ENCODE data around the gene ATP11B. TPM values are rescaled to one million over a fixed set of nuclear protein-coding genes. Genes with fewer than 3 reads are reported as not detected.

The ATP11B gene
- total and polyA plus RNA-seq, 10 of the 15 experiments (the other 5 are each of a cell fraction or from before 2014, with no cell fraction given), result 10.3 to 66.9 (median 36.7) TPM

- H2AFZ ChIP-seq (ENCODE audit: control insufficient read depth, low read depth, low read length), result no peak overlapping the region
- POLR2A ChIA-PET, result no interaction called here
- H3K4me1 ChIP-seq (ENCODE audit: control insufficient read depth, insufficient read depth, low read length), result peaks cover 19% of the 10 kb centered on the region
Observed at GRCh38 chr3:182787302-182788036, 5.8 kb upstream of the ATP11B start.

More at GRCh38 chr3:182787302-182788036, 5.8 kb upstream of the ATP11B start:
- no TSS peak for BruUV-seq (replicated peaks)
- 85% methylated on average over 12 of the region's 12 CpGs for WGBS (ENCODE audit: insufficient coverage, insufficient replicate concordance, low lambda C conversion rate, missing lambda C conversion rate)
- SMC1A ChIA-PET (ENCODE audit: uncharacterized antibody, unreplicated experiment), result interaction anchor here (0.8 to 1.4 kb wide), 2 partner anchors 20 to 71 kb away, joined by 3 to 4 read pairs; no protein-coding TSS in a partner anchor
- CTCF ChIA-PET, result interaction anchor here (1.6 kb wide), 1 partner anchor 73 kb away, joined by 4 read pairs; no protein-coding TSS in a partner anchor
- ATAC-seq, result no peak
- RAD21 ChIA-PET (ENCODE audit: unreplicated experiment), result no interaction called here
- no peak overlapping the region for H3K4me3 ChIP-seq
- no peaks in the 10 kb centered on the region; a peak in 1 of 4 replicates for H3K27me3 ChIP-seq (replicated peaks in 1 of 2; ENCODE audit: control insufficient read depth in 2 of 2, insufficient read depth in 2 of 2, low read length in 1 of 2)
- H3K36me3 ChIP-seq (ENCODE audit: control insufficient read depth in 2 of 2, insufficient read depth in 2 of 2, low read length in 1 of 2), result no peaks in the 10 kb centered on the region
- DNase-seq (ENCODE audit: low read depth, low spot score), result no peak
- H3K9ac ChIP-seq (ENCODE audit: control insufficient read depth, insufficient read depth, low read length), result no peak overlapping the region
- TF ChIP-seq TAF1 (IDR thresholded peaks at IDR 0.05; ENCODE audit: borderline replicate concordance, low read depth, low read length), result no peak
- TF ChIP-seq MTA3 (IDR thresholded peaks at IDR 0.05; ENCODE audit: borderline replicate concordance, low read length), result no peak
- TF ChIP-seq SUPT20H (IDR thresholded peaks at IDR 0.05; ENCODE audit: borderline replicate concordance, control insufficient read depth, low read depth, low read length), result no peak
- no peak for TF ChIP-seq IRF3 (IDR thresholded peaks at IDR 0.05)
- no peak for TF ChIP-seq BHLHE40 (IDR thresholded peaks at IDR 0.05; ENCODE audit: borderline replicate concordance in 1 of 2, low read depth in 2 of 2, low read length in 1 of 2)
- TF ChIP-seq ZZZ3 (IDR thresholded peaks at IDR 0.05; ENCODE audit: control insufficient read depth, insufficient read length, low read depth), result no peak
- TF ChIP-seq DPF2 (IDR thresholded peaks at IDR 0.05), result no peak
- no peak for TF ChIP-seq KDM1A (IDR thresholded peaks at IDR 0.05; ENCODE audit: borderline replicate concordance)
- TF ChIP-seq RFX5 (IDR thresholded peaks at IDR 0.05; ENCODE audit: low read depth, low read length), result no peak
- TF ChIP-seq PML (IDR thresholded peaks at IDR 0.05; ENCODE audit: low read length), result no peak
- no peaks in the 10 kb centered on the region for H3K79me2 ChIP-seq (ENCODE audit: control insufficient read depth, insufficient read depth, low read length)
- no peak for FAIRE-seq
- no peaks in the 10 kb centered on the region for H3K9me3 ChIP-seq (replicated peaks; ENCODE audit: control insufficient read depth, insufficient read depth, low read length)
- no peak overlapping the region for H3K27ac ChIP-seq (ENCODE audit: control insufficient read depth, insufficient read depth)
- in situ Hi-C loops (cut with MboI) (no loop called here), intact Hi-C loops (cut with micrococcal nuclease; ENCODE audit: unreplicated experiment) (no loop called here)
- H4K20me1 ChIP-seq (ENCODE audit: control insufficient read depth, insufficient read depth), result no peaks in the 10 kb centered on the region
- no peak overlapping the region for H3K4me2 ChIP-seq (ENCODE audit: control insufficient read depth, insufficient read depth)
